CD1c-positive myeloid dendritic cell (primary cell): ENCODE results near the gene SOX12.
A peak's percentile ranks its signal among the peaks of the same experiment; 100 is the strongest.

ENCODE experiments used
- DNase-seq: peaks from one replicate; pipeline ENCODE4 v3.0.0-alpha.2; 2016; ENCODE audit errors: extremely low spot score

Gene SOX12

DNA sequence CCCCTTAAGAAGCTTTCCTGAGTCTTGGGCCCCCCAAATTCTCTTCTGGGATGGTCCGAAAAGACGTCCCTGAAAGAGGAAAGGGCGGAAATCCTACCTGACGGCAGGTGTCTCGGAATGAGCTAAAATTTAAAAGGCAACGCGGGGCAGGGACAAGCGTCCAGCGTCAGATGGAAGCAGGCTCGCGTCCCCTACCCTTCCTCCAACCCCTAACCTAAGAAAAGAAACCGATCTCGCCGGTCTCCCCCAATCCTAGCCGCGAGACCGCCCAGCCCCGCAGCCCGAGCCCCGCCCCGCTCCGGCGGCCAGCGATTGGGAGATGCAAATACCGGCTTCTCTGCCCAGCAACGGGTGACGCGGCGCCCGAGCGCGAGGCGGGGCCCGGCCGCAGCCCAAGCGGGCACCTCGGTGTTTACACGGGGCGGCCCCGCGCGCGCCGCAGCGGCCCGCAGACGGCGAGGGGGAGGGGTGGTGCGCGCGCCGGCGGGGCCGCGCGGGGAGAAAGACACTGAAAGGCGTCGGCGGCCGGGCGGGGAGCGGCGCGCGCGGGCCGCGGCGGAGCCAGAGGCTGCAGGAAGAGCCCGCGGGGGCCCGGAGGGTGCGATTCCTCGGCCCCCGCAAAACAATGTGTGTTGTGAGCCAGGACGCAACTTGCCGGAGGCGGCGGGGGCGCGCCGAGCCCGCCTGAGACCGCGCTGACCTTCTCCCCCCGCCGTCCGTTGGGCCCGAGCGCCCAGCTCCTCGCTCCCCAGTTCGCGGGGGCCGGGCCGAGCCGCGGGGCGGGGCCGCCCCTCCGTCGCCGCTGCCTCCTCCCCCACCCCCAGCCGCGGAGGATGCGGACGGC lies at the start of gene SOX12:
Gene SOX12, plus strand, starts transcription at position 508 of the 844 bp plus-strand sequence. CDS start 373 bp downstream, outside the sequence.
- peak; percentile 96 for DNase-seq

DNA sequence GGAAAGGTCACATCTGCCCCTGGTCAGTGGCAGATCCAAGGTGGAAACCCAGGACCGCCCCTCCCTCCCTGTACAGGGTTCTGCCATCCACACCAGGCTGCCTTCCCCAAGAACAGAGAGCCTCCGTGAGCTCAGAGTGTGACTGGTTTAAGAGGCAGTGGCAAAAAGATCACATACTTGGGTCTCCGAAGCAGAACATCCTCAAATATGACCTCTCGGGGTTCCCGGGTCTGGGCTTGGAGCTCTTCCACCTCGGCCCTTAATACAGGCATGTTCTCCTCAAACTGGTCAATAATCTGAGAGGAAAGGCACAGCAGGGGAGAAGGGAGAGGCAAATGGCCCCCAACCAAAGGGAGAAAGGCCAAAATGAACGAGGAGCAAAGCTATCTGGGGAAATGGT lies 49.6 kb upstream of the SOX12 start:
- DNase-seq, result no peak

DNA sequence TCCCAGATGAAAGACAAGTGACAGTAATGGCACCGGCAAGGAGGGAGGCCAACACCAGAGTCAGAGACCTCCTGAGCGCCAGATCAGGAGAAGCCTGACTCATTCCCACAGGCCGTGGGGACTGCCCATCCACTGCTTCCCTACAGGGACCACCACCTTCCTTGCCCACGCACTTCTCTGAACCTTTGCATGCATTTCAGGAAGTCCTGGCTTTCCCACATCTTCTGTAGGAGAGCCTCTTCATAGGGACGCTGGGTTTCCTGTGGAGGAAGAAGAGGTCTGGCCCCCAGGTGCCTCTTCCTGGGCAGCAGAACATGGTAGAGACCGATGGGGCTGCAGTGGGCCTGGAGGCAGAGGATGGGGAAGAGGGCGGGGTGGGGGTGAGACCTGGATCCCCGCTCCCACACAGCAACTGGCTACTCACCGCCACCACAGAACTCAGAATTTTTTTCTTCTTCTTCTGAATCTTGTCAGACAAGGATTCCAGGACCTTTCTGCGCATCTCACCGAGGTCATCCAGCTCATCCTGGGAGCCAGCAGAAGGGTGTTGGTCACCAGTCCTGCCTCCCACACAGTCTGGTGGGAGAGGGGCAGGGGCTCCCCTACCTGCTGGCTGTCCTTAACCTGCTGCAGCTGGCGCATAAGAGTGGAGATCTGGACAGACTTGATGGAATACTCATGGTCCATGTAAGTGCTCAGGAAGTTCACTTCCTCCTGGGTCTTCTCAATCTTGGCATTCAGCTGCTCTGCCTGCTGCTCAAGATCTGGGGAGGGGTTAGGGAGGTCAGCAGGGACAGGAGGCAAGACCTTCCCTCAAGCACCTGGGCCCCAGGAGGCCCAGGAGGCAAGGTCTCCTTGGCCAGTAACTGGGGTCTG lies 48.5 kb upstream of the SOX12 start:
- no peak for DNase-seq

DNA sequence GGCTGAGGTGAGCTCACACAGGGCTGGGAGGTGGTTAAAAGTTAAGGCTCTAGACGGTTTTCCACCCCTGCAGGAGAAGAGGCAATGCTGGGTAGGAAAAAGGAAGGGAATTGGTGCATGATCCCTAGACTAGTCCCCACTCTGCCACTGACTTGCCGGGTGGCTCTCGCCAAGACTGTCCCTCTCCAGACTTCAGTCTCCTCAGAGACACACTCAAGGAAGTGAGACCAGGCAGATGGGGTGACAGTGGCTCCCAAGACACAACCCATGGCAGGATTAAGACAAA lies 47.9 kb upstream of the SOX12 start:
- no peak for DNase-seq

DNA sequence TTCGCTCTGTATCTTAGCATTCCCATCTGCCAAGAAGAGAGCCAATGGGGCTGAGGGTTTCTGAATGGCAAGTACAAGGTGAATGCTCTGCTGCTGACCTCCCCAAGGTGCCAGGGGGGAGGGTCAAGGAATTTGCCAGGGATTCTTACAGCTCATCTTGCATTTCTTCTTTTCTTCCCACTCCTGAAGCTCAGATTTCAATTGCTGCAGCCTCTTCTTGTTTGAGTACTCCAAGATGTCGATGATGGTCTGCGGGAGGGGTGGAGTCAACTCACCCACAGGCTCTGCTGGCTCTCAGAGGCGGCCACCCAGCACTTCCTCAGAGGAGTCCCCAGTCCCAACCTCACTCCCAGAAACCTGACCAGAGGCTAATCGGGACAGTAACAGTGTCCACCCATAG lies 47.2 kb upstream of the SOX12 start:
- DNase-seq, result no peak

DNA sequence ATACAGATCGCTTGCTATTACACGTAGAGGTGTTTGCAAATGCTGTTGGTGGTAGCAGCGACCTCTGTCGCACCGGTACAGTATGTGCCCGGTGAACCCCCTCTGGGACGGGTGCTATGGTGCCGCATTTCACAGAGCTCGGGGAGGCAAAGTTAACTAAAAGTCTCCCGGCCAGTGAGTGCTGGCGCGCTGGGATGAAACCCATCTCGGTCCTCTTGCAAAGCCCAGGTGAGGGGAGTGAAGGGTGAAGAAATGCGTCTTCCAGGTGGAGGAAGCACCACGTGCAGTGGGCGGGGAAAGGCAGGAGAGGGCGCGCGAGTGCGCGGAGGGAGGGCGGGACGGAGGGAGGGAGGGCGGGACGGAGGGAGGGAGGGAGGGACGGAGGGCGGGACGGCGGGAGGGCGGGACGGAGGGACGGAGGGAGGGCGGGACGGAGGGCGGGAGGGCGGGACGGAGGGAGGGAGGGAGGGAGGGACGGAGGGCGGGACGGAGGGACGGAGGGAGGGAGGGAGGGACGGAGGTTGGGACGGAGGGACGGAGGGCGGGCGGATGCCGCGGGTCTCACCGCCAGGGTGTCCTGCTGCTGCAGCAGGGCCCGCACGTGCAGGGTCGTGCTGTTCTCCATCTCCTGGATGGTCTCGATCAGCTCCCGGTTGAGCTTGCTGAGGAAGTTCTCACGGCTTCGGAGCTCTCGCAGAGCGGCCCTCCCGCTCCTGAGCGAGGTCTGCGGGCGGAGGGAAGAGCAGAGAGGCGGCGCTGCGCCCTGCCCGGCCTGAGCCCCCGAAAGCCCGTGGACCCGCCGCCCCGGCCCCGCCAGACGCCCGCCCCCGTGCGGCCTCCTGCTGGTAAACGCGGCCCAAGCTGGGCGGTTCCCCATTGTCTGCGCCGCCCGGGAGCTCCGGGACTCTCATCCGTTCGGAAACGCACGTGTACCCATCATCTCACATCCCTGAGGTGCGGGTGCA lies 46.5 kb upstream of the SOX12 start:
- DNase-seq, result no peak

DNA sequence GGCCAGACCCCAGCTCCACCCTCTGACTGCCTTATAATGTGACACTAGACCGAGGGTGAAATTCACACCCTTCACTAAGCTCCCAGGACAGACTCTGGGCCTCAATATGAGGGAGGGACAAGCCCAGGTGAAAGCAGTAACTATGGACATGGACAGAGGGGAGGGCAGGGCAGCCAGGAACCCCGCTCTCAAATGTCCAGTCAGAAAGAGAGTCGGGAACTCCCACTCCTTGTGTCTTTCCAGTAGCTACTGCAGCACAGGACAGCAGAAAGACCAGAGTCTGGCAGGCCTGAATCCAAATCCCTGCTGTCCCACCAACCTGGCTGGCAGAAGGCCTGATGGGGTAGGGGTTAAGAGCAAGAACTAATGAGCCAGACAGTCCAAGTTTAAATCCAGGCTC lies 41.2 kb upstream of the SOX12 start:
- no peak for DNase-seq

DNA sequence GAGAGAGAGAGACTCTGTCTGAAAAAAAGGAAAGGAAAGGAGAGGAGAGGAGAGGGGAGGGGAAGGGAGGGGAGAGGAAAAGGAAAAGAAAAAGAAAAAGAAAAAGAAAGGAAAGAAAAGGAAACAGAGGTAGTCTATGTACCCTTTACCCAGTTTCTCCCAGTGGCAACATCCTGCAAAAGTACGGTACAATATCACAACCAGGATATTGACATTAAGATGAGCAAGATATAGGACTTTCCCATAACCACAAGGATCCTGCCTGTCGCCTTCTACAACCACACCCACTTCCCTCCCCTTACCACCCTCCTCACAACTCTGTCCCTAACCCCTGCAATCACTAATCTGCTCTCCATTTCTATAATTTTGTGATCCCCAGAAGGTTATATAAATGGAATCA lies 38.8 kb upstream of the SOX12 start:
- DNase-seq, result no peak

DNA sequence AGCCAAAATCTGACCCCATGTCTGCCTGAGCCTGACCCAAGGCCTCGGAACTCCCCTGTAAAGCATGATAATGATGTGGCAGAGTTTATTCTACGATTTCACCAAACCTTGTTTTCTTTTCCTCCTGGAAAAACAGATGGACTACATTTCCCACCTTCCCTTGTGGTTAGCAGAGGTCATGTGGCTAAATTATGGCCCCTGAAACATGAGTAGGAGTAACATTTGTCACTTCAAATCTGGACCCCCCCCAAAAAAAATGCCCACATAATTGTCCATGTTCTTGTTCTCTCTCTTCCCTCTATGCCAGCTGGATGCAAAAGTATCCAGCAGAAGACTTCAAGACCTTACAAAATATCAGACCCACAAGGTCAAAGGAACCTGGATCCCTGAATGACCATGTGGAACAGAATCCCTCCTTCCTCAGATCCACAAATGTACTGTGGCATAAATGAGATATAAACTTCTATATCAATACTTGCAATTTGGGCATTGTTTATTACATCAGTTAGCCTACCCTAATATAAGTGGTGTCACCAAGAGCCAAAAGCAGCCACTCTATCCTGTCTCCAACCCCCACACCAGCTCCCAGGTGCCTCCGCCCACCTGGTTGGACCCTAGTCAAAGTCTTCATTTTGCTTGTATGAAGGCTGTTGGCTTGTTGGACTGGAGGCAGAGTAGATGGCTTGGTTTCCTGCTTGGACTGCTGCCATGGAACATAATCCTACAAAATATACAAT lies 36.2 kb upstream of the SOX12 start:
- DNase-seq, result no peak

DNA sequence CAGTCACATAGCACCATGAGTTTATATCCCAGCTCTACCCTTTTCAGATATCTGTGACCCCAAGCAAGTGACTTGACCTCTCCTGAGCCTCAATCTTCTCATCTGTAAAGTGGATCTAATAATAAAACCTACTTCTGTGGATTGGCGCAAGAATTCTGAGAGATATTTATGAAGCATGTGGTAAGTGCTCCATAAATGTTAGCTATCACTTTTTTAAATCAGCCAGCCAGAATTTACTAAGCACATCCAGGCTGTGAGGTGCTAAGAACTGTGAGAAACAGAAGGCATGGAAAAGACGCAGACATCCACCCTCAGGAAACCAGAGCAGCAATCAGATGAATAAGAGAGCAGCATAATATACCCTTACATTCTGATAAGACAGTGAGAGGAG lies 35.7 kb upstream of the SOX12 start:
- no peak for DNase-seq

DNA sequence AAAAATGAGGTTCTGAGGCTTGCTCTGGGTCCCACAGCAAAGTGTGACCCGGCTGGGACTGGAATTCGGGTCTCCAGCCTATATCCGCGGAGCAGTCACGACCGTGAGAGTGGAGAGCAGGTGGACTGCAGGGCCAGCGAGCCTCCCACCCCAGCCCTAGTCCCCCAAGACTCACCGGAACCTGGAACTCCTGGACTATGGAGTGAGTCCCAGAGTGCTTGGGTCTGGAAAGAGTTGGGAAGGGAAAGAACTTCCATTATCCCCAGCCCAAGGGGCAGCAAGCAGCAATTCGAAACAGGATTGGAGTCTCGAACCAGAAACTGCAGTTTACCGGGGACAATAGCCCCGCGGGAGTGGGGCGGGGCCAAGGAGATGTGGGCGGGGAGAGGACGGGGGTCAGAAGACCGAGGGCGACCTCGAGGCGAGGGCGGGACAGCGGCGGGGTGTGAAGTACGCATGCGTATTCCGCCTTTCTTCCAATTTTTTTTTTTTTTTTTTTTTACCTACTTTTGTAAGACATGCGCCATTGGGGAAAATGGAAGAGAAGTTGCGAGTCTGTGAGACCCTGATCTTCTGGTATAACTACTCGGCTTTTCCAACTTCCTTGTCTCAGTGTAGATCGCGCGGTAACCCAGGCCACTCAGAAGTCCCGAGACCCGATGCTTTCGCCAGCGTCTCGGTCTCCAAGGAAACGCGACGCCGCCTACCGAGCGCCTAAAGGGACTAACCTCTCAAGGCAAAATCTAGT lies 35.1 kb upstream of the SOX12 start, which contains the start of gene C20orf96:
Gene C20orf96, minus strand, starts transcription at position 667 of the 748 bp plus-strand sequence. Its CDS starts 140 bp downstream, at position 527.
- DNase-seq, result peak; percentile 94

DNA sequence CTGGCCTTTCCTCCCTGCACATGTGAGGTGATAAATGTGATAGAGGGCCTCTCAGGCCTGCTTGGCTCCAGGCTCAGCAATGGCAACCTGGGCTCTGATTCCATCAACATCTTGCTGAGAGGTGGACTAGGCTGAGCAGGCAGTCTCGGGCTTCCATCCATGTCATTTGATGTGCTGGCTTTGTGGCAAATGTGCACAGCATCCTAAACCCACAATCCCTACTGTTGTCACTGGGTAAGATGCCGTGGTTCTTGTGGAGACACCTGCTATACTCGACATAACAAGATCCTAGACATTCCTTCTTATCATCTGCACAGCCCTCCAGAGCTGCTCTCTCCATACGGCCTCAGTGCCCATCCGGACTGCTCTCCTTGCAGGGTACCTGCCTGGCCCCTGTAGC lies 30.8 kb upstream of the SOX12 start:
- DNase-seq, result no peak

DNA sequence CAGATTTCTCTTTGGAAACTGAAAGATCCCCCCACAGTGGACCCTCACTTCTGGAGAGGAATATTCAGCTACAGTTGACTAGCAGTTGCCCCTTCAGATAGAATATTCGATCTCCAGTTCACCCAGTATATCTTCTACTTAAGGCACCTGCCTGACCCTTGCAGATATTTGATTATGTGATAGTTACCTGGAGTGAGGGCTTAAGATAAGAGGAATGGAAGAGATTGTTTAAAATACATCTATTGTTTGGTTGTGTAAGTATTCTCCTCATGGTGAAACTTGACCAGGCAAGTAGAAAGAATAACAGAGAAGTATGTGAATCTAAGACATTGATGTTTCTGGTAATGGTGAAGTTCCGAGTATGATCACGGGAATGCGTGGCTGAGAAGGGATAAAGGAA lies 29.5 kb upstream of the SOX12 start:
- no peak for DNase-seq

DNA sequence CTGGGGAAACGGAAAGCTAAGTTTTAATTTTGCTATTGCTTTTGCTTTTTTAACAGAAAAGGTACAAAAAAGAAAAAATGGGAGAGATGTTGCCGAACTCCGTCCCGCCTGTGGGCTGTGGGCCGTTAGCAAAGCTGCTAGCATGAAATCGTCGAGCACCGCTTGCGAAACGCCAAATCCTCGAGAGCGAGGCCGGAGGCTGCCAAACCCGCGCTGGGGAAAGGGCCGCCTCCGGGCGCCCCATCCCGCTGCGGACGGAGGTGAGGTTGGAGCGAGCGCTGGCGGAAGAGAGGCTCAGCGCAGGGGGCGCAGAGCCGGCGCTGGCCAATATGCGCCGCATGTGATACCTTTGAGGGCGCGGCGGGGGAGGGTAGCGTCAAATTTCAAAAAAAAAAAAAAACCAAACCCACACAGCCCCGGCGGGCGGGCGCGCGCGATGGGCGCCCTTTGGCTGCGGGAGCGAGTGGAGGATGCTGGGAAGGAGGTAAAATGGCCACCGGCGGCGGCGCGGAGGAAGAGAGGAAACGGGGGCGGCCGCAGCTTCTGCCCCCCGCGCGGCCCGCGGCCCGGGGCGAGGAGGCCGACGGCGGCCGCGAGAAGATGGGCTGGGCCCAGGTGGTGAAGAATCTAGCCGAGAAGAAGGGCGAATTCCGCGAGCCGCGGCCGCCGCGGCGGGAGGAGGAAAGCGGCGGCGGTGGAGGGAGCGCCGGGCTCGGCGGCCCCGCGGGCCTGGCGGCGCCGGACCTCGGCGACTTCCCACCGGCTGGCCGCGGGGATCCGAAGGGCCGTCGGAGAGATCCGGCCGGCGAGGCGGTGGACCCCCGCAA lies 28.0 kb upstream of the SOX12 start, which contains the start of gene ZCCHC3:
Gene ZCCHC3, plus strand, starts transcription at position 473 of the 827 bp plus-strand sequence. Its CDS starts 17 bp downstream, at position 490.
- peak; percentile 90 for DNase-seq

DNA sequence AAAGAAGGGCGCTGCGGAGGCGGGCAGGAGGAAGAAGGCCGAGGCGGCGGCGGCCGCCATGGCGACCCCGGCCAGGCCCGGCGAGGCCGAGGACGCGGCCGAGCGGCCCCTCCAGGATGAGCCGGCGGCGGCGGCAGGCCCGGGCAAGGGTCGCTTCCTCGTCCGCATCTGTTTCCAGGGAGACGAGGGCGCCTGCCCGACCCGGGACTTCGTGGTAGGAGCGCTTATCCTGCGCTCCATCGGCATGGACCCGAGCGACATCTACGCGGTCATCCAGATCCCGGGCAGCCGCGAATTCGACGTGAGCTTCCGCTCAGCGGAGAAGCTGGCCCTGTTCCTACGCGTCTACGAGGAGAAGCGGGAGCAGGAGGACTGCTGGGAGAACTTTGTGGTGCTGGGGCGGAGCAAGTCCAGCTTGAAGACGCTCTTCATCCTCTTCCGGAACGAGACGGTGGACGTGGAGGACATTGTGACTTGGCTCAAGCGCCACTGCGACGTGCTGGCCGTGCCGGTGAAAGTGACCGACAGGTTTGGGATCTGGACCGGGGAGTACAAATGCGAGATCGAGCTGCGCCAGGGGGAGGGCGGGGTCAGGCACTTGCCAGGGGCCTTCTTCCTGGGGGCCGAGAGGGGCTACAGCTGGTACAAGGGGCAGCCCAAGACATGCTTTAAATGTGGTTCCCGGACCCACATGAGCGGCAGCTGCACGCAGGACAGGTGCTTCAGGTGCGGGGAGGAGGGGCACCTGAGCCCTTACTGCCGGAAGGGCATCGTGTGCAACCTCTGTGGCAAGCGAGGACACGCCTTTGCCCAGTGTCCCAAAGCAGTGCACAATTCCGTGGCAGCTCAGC lies 27.2 kb upstream of the SOX12 start:
- peak; percentile 84 for DNase-seq

DNA sequence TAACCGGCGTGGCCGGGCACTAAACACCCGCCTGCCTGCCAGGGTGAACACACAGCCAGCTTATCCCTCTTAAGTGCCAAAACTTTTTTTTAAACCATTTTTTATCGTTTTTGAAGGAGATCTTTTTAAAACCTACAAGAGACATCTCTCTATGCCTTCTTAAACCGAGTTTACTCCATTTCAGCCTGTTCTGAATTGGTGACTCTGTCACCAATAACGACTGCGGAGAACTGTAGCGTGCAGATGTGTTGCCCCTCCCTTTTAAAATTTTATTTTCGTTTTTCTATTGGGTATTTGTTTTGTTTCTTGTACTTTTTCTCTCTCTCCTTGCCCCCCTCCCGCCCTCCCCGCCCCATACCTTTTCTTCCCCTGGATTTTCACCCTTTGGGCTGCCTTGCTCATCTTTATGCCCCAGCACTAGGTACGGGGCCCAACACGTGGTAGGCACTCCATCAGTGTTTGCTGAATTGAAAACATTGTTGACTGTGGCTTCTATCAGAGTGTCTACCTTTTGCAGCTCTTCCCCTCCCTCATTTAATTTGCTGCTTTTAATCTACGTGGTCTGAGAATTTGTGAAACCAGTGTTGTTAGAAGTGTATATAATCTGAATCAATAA lies 26.5 kb upstream of the SOX12 start:
- peak; percentile 8 for DNase-seq

DNA sequence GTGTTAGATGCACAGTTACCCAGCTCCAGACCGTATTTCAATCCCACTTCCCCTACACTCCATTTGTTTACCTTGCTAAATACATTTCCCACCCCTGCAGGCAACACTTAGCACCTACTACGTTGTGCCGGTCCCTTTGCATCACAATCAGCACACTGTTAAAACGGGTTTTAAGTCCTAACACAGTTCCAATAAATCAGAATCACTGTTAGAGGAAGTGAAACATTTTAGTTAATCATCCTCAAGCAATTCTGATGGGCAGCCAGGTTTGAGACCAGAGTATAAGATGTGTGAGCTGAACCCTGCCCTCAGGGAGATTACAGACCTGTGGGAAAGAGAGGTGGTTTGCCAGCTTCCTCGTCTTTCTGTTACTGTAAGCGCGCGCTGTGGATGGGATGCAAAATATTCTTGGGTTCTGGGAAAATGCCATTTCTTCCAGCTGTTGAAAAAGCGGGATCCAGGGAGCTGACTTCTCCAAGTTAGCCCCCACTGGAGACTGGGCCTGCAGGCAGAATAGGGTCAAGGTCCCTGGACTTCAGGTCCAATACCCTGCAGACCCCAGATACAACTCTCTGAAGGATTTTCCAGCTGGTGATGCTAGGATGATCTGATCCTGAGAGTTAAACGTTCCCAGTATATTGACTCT lies 24.9 kb upstream of the SOX12 start:
- DNase-seq, result peak; percentile 31
